ENCODE results near the gene ASXL1.

- no peak for TF ChIP-seq CTCF (IDR thresholded peaks at IDR 0.05)
- TF ChIP-seq POLR2A (IDR thresholded peaks at IDR 0.05): no peak
- TF ChIP-seq POLR2AphosphoS5 (IDR thresholded peaks at IDR 0.05): no peak
- TF ChIP-seq EP300 (IDR thresholded peaks at IDR 0.05): no peak
Measured at GRCh38 chr20:32436142-32436861, 78.2 kb downstream of the ASXL1 start.

Data from gastroesophageal sphincter (tissue), 3 donors.